ENCODE measurements around the gene SPEN.
"Not testable (repeated sequence)": the region's sequence is repeated elsewhere in the genome, so short reads cannot be mapped to it uniquely, and the experiment has no call there.

Gene SPEN

DNA sequence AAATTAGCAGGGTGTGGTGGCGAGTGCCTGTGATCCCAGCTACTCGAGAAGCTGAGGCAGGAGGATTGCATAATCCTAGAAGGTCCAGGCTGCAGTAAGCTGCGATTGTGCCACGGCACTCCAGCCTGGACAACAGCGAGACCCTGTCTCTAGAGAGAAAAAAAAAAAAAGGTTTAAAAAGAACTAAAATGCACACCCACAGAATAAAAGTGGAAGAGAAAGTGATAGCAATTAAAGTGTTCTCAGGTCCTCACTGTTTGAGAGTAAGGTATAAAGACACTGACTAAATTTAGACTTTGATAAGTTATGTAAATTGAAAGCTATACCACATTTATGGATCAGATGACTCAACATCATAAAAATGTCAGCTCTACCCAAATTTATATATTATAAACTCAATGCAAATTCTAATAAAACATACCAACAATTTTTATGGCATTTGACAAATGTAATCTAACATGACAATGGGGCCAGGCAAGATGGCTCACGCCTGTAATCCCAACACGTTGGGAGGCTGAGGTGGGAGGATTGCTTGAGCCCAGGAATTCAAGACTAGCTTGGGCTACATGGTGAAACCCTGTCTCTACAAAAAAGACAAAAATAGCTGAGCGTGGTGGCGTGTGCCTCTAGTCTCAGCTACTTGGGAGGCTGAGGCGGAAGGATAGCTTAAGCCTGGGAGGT lies 116.6 kb downstream of the SPEN start:
- no peak for DNase-seq

DNA sequence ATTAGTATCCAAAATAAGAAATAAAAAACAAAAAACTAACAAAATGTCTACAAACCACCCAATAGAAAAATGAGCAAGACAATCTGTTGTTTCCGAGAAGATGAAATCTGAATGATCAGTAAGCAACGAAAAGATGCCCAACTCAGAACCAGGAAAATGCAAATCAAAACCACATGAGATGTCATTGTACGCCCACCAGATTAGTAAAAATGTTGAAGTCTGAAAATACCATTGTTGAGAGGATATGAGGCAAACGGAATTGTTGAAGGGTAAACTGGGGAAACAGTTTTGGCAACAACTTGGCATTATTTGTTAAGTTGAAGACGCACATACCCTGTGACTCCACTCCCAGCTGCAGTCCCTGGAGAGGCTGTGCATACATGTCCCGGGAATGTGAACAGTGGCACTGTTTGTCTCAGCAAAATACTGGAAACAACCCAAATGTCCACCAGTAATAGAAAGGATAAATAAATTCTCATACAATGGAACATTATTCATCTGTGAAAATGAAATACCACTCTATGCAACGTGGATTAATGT lies 117.8 kb downstream of the SPEN start:
- DNase-seq, result no peak

DNA sequence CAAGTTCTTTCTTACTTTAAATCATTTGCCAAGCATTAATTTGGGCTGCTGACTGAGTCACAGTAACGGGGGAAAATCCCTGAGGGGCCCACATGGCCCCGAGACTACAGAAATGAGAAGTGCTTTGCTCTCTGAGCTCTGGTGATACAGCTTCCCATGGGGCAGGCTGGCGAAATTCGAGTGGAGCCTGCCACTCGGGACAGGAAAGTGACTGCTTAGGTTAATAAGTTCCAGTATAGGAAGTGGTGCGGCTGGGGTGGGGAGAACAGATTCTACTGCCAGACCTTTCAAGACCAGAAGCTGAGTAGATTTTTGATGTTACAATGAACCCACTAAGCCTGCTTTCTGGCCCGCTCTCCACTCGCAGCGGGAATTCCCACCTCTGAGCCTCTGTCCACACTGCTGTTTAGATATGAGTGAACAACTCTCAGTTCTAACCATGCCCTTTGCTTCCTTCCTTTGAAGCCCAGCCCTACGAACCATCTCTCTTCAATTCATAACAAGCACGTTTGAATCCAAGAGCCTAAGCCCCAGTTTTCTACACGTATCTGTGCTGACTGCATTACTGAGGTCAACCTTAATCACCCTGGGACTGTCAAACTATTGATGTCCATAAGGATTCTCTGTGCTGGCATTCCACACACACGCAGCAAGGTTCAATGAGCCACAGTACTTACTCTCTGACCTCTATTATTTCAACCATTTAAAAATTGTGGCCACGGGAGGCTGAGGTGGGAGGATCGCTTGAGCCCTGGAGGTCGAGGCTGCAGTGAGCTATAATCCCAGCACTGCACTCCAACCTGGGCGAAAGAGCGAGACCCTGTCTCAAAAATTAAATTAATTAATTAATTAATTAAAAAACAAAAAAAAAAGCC lies 118.8 kb downstream of the SPEN start:
- DNase-seq, result no peak

DNA sequence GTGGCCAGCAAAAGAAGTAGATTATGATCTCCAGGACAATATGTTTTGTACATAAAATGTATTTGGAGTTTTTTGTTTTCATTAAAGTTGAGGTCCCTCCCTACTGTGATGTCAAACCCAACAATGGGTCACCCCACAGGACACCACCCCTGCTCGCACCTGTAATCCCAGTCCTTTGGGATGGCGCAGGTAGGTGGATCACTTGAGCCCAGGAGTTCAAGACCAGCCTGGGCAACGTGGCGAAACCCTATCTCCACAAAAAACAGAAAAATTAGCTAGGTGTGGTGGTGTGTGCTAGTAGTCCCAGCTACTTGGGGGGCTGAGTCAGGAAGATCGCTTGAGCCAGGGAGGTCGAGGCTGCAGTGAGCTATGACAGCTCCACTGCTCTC lies 119.4 kb downstream of the SPEN start:
- no peak for DNase-seq

DNA sequence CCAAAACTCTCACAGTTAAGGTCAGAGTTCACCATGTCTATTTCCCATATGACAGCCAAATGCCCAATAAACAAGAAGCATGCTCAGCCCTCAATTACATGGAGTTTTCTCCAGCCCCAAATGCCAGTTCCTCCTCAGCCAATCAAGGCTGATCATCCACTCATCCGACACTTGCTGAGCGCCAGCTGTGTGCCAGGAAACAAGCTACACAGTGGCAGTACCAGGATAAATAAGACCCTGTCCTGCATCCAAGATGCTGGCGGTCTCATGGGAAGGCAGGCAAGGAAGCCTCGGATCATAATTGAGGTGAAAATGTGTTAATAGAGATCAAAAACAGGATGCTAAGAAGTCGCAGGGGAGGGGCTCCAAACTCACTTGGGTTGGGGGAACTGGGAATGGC lies 120.7 kb downstream of the SPEN start:
- no peak for DNase-seq

DNA sequence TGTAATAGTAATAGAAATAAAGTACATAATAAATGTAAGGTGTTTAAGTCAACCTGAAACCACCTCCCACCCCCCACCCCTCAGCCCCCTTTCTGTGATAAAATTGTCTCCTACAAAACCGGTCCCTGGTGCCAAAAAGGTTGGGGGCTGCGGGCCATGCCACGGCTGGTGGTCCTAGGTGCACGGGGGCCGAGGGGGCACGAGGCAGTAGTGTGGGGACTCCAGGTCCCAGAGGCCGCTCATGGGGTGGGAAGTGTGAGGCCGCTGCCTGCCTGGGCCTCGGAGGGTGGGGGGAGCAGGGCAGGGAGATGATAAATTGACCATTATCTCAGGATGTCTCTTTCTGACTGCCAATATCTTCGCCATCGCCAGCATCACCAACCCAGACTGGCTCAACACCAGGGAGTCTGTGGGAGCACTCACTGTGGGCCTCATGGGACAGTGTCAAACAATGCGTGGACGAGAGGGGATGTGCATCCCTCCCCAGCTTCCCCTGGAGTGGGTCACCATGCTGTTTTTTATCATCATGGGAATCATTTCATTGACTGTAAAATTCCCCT lies 121.9 kb downstream of the SPEN start:
- no peak for DNase-seq

DNA sequence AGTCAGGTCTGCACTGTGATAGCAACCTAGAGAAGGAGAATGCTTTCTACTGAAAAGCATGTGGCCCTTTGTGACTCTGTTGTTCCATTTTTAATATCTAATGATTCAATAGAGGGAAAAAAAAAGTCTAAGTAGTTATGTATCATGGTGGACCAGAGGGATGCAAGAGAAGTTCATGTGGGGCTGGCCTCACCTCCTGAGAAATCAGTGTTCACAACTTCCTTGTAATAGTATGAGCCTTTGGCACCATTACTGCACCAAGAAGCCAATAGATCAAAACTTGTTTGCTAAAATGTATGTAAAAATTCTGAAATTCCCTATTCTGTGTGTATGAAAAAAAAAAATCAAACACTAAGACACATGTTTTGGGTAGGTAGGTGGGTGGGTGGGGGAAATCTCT lies 123.4 kb downstream of the SPEN start:
- no peak for DNase-seq

DNA sequence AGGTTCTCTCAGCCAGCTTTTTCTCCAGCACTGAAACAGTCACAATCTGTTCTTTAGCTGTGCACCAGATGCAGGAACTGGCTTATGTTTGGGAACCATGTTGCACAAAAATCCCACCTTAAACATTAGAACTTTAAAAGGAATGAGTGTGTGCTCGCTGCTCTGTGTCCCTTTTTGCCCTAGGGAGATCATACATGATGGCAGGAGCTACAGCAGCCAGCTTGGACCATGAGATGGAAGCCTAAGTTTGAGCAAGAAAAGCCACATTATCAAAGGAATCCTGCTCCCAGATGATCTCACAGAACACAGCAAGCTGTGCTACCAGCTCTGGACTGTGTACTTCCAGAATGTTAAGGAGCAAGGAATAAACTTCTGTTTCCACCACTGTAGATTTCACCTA lies 124.9 kb downstream of the SPEN start:
- DNase-seq, result no peak

DNA sequence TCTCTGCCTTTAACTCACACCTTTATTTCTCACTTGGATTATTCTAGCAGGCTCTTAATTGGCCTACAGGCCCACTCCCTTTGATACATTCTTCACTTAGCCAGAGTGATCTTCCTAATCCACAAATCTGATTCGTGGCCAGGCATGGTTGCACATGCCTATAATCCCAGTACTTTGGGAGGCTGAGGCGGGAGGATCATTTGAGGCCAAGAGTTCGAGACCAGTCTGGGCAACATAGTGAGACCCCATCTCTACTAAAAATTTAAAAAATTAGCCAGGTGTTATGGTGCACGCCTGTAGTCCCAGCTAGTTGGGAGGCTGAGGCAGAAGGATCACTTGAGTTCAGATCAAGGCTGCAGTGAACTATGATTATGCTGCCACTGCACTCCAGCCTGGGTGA lies 126.3 kb downstream of the SPEN start:
- DNase-seq, result no peak

DNA sequence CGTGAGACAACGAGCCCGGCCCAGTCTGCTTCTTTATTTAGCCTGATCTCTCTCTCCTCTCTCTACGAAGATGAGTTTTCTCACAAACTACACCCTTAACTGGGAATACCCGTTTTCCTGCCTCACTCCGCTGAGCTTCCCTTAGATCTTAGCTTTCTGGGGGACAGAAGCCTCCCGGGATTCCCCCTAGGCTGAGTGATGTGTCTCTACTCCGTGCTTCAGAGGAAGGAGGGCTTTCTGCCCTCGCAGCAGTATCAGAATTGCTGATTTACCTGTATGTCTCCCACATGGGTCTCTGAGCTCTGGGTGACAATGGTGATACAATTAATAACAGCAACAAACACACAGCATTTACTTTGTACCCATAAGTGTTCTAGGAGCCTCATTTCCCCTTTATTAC lies 127.3 kb downstream of the SPEN start:
- no peak for DNase-seq

DNA sequence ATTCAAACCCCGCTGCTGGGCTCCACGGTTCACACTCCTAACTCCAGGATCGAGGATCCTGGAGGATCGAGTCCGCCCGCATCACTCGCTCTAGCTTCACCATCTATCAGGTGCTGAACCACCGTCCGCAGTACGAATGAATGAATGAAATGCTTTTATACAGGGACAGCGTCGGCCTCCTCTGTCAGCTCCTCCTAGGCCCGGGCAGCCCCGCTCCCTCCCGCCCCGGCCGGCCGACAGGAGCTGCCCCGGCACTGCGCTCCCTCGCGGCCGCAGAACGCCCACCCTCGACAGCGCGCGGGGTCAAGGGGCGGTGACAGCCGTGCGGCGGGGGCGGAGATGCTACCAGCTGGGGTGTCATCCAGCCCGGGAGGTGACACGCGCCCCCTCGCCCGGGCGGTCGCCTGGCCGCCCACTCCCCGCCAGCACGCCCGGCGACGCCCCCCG lies 127.9 kb downstream of the SPEN start:
- DNase-seq, result no peak

DNA sequence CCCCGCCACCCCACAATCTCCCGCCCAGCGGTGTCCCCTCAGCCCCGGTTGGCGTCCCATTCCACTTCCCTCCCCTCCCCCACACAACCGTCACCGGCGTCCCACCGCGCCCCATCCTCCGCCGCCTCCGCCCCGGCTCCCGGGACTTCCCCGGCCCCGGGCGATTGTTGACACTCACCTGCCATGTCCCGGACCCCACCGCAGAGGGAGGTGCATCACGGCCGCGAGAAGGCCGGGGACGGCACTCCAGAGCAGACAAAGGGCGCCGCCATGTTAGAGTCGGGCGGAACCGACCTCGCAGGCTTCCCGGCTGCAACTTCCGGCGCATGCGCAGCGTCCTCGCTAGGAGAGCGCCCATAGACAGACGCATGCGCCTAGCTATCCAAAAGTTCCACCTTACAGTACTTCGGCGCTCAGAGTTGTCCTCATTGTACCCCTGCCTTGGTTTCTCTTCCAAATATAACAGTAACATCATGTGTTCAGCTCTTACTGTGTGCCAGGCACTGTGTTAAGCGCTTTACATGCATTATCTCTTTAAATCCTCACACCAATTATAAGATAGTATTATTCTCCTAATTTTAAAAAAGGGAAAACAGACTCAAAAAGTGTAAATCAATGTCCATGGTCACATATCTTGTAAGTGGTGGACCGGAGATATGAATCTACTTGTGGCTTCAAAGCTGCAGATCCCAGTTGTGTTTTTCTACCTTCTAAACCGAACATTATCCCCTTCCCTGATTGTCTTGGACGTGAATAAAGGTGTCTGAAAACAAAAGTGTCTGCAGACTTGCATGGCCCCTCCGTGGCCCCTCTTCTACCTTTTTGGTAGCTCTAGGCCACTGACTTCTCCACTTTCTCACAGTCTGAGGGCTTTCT lies 128.5 kb downstream of the SPEN start, which contains the start of gene ZBTB17:
ZBTB17 (minus strand) TSS at position 297 of the 876 bp plus-strand sequence. CDS start 27,606 bp downstream, outside the sequence.
- DNase-seq, result peak; percentile 59

DNA sequence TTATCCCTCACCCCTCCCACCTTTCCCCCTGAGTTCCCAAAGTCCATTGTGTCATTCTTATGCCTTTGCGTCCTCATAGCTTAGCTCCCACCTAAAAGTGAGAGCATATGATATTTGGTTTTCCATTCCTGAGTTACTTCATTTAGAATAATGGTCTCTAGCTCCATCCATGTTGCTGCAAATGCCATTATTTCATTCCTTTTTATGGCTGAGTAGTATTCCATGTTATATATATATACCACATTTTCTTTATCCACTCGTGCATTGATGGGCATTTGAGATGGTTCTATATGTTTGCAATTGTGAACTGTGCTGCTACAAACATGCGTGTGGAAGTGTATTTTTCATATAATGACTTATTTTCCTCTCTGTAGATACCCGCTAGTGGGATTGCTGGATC lies 130.4 kb downstream of the SPEN start:
- not testable (repeated sequence) for DNase-seq

DNA sequence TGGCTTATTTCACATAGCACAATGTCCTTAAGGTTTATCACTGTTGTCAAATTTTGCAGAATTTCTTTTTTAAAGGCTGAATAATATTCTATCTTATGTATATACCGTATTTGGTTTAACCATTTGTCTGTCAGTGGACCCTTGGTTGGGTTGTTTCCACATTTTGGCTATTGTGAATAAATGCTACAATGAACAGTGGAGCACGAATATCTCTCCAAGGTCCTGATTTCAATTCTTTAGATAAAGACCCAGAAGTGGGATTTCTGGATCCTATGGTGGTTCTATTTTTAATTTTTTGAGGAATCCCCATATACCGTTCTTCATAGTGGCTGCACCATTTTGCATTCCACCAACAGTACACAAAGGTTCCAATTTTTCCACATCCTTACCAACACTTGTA lies 134.2 kb downstream of the SPEN start:
- no peak for DNase-seq

DNA sequence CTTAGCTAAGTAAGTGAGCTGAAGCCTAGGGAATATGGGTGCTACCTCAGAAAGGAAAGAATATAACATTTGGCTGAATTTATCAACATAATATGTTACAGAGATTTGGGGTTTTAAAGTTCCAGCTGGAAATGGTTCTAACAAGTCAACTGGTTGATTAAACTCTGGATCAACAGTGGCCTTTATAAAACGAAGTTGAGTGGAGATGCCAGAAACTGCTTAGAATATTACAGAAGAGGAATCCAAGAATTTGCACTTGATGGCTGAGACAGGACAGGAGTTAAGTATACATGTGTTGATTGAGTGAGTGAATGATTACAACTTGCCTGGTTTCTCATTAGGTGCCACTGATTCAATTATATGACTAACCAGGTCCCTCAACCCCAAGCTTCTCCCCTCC lies 135.8 kb downstream of the SPEN start:
- no peak for DNase-seq

DNA sequence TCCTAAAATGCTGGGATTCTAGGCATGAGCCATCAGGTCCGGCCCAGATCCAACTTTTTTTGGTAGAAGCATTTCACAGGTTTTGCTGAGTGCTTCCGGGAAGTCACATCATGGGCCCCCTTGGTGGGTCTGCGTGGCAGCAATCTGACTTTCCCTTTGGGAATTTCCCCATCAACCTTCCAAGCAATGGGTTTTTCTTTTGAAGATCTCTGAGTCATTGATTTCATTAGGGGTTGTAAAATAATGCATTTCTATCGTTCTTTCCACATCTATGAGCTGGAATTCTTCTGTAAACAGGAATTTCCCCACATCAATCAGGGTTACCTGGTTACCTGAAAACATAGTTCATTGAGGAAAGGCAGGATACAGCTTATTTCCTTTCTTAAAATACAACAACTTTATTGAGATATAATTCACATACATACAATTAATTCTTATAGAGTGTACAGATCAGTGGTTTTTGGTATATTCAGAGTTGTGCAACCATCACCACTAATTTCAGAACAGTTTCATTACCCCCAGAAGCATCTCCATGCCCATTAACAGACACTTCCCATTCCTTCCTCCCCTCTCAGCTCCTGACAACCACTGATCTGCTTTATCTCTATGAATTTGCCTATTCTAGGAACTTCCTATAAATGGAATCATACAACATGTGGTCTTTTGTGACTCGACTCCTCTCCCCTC lies 138.2 kb downstream of the SPEN start:
- no peak for DNase-seq

DNA sequence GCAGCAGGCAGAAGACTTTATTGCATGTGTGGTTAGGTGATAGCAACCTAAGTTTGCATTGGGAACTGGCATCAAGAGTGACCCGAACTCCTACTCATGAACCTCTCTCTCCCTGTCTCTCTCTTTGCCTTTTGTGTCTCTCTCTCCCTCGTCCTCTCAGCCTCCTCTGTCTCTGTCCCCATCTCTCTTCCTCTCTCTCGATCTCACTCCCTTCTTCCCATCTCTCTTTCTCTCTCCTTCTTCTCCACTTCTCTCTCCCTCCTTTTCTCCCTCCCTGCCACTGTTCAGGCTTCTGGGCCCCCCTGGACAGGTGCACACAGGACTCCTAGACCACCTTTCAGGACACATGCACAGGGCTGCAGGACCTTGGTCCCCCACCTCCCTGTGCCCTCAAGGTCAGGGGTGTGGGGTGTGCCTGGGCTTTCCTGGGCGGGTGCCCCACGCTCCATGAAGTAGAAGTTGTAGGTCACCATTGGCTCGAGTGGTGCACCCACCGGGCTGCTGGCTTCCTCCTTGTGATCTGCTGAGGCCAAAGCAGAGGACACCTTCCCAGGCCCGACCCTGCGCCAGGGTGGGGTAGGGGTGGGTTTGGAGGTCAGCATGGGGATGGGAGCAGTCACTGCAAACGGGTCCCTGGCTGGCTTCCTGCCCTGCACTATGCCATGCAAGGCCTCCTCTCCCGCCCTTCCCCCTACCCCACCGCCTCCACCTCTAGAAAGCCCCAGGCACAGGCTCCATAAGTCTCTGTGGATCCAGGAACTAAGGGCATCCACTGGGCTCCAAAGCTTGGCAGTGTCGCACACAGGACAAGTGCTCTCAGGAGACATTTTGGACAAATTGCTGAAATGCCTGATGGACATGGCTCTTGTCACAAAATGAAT lies 141.6 kb downstream of the SPEN start:
- DNase-seq, result no peak

DNA sequence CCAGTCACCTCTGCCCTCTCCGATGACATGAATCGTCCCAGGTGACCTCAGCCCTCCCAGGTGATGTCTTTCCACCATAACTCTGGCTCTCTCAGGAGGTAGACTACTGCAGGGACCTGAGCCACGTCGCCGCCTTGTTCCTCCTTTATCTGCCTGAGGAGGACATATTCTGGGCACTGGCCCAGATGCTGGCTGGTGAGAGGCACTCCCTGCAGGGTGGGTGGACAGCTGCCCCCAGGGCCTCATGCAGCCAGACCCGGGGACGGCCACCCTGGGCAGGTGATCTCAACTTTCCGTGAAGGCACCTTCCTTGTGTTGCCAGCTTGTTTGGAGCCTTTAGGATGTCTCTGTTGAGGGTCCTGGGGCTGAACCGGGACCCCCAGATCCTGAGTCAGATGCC lies 142.3 kb downstream of the SPEN start:
- DNase-seq, result no peak
